Ovary (tissue), 3 donors: ENCODE measurements around the gene CDH23.

Experiments
- CTCF ChIP-seq, 3 donors: fragments of 450-650 bp in 2 of 3; fragments of 200-600 bp in 1 of 3; IDR thresholded peaks; one replicate each; pipeline versions ENCODE4 v1.5.1 to v1.8.0; 2016 to 2022; ENCODE audit warnings: antibody characterized with exemption in 3 of 3, mild to moderate bottlenecking in 1 of 3
- EP300 ChIP-seq: sonication (generic); formaldehyde crosslinking; IDR thresholded peaks from one replicate; pipeline ENCODE4 v1.6.1; 2017; ENCODE audit warnings: antibody characterized with exemption
- POLR2A ChIP-seq: fragments of 450-650 bp; IDR thresholded peaks from one replicate; pipeline ENCODE4 v1.6.1; 2017; ENCODE audit warnings: antibody characterized with exemption, mild to moderate bottlenecking, moderate library complexity
- donor health status: DM: no; HTN: no; CAD: no.

- no peak for TF ChIP-seq CTCF (IDR thresholded peaks at IDR 0.05)
- no peak for TF ChIP-seq POLR2A
- TF ChIP-seq EP300, result no peak
Measured at GRCh38 chr10:71528371-71529206, 131.9 kb downstream of the CDH23 start.
